NCI-H128 (cell line): ENCODE results near the gene HIVEP2.

Experiments
- DNase-seq: peaks from one replicate; lab custom pipeline; 2025; ENCODE audit not compliant: unreplicated experiment; lab: John Stamatoyannopoulos, UW

Gene HIVEP2

GRCh38 chr6:142867988-142868812 is 76.8 kb downstream of the HIVEP2 start:
- no peak for DNase-seq

- DNase-seq: no peak
Measured at GRCh38 chr6:142867355-142867801, 77.6 kb downstream of the HIVEP2 start.

GRCh38 chr6:142863981-142864380 is 81.0 kb downstream of the HIVEP2 start:
- no peak for DNase-seq

- DNase-seq: no peak
Measured at GRCh38 chr6:142861711-142862110, 83.3 kb downstream of the HIVEP2 start.

- DNase-seq: no peak
Measured at GRCh38 chr6:142860498-142860897, 84.5 kb downstream of the HIVEP2 start.

- DNase-seq: no peak
Measured at GRCh38 chr6:142857796-142858555, 87.0 kb downstream of the HIVEP2 start.

GRCh38 chr6:142857233-142857761 is 87.7 kb downstream of the HIVEP2 start:
- no peak for DNase-seq

GRCh38 chr6:142856624-142857232 is 88.2 kb downstream of the HIVEP2 start:
- DNase-seq: no peak

GRCh38 chr6:142855893-142856623 is 88.9 kb downstream of the HIVEP2 start:
- no peak for DNase-seq

- no peak for DNase-seq
Measured at GRCh38 chr6:142854589-142855488, 90.1 kb downstream of the HIVEP2 start.

- DNase-seq: no peak
Measured at GRCh38 chr6:142853244-142854180, 91.5 kb downstream of the HIVEP2 start.

- no peak for DNase-seq
Measured at GRCh38 chr6:142851601-142852000, 93.4 kb downstream of the HIVEP2 start.

GRCh38 chr6:142850679-142851423 is 94.1 kb downstream of the HIVEP2 start:
- DNase-seq: no peak

- DNase-seq: no peak
Measured at GRCh38 chr6:142848976-142849375, 96.0 kb downstream of the HIVEP2 start.

GRCh38 chr6:142848156-142848555 is 96.8 kb downstream of the HIVEP2 start:
- DNase-seq: no peak

- DNase-seq: no peak
Measured at GRCh38 chr6:142846883-142847287, 98.1 kb downstream of the HIVEP2 start.

GRCh38 chr6:142846459-142846831 is 98.5 kb downstream of the HIVEP2 start:
- no peak for DNase-seq
